ENCODE results near the gene MYADML2.
A peak's percentile ranks its signal among the peaks of the same experiment; 100 is the strongest.

MYADML2 gene

DNA sequence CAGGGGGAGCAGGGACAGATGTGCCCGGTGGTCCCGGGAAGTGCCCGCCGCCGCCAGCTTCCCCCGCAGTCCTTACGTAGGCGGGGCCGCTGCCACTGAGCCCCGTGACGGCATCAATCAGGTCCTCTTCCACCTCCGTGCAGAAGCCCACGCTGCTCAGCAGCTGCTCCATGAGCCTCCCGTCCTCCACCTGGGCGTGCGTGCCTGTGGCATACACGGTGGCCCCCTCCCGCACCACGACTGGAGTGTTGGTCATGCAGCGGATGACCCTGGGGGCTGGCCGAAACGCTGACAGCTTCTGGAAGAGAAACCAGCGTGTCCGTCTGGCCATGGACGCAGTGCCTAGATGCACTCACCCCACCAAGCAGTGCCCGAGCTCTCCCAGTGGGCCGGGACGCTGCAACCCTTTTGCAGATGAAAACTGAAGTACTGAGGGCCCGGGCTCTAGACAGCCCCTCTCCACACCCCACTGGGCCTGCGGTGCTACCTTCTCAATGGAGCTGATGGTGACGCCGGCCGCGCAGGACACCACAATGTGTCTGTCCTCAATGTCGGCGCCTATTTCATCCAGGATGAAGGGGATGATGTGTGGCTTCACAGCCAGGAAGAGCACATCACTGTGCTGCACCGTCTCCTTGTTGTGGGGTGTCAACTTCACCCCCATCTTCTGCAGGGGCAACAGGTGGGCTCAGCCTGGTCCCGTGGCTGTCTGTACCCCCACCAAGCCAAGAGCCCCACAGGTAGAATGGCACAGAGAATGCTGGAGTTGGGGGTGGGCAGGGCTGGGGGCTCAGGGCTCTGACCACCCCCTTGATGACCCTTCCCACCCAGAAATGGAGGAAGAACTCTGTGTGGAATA, 12.0 kb downstream of the MYADML2 start:
- DNase-seq, result no peak

DNA sequence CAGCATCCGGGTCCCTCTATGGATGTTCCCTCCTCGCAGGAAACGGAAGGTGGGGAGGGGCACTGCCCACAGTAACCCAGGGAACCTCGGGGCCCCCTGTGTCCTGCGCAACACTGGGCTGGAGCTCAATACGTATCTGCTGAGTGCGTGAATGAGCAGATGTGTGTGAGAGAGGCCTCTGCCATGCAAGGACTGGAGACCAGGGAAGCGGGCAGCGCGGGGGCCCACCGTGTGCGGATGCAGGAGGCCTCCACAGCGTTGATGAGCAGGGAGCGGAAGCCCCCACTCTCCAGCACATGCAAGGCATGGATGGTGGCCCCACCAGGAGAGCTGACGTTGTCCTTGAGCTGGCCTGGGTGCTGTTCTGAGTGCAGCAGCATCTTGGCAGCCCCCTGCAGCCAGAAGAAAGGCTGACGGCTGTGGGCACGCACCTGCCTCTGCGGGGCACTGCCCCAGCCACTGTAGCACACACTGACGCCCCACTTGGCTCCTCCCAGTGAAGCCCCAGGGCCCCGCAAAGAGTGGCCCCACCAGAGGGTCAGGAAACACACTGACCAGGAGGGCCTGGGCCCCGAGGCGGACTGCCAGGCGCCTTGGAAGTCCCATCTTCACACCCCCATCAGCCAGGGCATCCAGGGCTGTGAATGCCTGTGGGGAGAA, 12.8 kb downstream of the MYADML2 start:
- DNase-seq, result no peak

DNA sequence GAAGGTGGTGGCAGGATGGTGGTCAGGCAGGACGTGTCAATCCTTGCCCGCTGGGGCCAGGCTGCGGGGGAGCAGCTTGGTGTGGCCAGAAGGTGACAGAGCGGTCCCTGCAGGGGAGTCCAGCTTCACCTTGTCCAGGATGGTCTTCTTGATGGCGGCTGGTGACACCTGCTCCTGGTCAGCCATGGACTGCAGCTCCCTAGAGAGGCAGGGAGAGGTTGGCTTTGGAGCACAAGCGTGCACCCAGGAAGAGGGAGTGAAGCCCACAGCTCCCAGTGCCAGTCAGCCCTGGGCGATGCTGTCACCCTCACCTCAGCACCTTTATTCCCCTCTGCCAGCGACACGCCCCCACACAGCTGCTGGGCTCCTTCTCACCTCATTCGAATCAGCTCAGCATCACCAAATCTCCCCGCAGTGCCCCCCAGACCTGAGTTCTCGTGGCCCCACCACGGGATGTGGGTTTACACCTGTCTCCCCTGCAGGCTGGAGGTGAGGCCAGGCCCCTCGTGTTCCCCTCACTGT, 13.8 kb downstream of the MYADML2 start:
- peak; percentile 16 for DNase-seq

DNA sequence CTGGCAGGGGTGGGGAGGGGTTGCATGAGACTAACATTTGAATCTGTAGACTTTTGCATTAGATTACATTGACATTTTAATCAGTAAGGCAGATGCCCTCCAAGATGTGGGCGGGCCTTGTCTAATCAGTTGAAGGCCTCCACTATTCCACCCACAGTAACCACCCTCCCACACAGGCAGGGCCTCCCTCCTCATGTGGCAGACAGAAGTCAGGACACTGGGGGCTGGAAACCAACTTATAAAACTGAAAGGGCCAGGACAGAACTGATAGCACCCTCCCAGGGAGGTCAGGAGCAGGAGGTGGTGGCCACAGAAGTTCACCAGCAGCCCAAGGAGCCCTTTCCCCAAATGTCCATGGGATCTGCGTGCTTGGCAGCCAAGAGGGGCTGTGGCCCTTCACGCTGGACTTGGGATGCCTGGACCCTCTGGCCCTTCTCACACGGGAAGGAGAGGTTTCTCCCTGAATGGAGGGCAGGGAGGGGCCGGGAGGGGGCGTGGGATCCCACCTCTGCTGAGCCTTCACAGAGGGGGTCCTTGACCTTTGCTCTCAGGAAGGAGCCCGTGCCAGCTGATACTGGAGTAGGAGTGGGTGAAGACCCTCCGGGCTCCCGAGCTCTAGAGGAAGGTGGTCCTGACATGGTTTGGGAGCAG, 14.6 kb downstream of the MYADML2 start:
- DNase-seq, result no peak

DNA sequence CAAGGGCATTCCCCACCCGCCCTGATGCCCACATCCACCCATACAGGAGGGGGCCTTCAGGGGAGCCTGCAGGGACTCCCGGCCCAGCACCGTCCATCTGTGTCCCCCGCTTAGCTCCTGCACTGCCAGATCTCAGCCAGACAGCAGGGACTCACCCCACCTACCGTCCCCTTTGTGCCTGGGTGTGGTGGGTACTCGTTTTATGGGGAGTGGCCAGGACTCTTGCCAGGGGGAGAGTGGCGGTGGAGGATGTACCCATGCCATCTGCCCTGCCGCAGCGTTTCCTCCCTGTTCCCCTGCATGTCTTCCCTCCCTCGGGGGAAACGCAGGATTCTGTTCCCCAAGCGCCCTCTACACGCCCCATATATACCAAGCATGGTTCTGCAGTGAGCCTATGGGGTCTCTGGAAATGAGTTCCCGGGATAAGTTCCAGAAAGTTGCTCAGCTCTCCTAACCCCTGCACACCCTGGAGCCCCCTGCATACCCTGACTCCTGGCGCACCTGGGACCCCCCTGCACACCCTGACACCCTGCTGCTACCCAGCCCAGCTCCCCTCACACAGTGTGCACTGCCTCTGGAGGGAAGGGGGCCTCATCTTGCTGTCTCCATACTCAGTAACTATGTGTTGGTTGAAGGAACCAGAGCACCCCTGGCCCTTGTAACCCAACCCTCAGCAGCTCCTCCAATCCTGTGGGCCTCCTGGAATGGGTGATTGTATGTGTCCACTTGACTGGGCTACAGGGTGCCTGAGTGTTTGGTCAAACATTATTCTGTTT, 15.3 kb downstream of the MYADML2 start:
- no peak for DNase-seq

DNA sequence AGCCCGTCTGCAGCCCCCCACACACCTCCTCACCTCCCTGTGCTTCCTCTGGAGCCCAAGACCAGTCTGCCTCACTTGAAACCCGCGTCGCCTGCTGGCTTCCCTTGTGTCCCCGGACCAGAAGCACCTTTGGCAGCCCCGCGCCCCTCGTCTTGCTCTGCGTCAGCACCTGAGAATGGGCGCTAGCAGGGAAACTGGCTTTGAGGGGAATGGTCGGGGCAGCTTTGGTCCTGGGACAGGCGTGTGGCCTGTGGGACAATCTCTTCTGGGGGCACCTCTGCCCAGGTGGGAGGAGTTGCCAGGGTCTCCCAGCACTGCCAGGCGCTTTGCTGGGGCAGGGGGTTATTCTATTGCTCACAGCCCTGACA, 15.9 kb downstream of the MYADML2 start:
- no peak for DNase-seq

DNA sequence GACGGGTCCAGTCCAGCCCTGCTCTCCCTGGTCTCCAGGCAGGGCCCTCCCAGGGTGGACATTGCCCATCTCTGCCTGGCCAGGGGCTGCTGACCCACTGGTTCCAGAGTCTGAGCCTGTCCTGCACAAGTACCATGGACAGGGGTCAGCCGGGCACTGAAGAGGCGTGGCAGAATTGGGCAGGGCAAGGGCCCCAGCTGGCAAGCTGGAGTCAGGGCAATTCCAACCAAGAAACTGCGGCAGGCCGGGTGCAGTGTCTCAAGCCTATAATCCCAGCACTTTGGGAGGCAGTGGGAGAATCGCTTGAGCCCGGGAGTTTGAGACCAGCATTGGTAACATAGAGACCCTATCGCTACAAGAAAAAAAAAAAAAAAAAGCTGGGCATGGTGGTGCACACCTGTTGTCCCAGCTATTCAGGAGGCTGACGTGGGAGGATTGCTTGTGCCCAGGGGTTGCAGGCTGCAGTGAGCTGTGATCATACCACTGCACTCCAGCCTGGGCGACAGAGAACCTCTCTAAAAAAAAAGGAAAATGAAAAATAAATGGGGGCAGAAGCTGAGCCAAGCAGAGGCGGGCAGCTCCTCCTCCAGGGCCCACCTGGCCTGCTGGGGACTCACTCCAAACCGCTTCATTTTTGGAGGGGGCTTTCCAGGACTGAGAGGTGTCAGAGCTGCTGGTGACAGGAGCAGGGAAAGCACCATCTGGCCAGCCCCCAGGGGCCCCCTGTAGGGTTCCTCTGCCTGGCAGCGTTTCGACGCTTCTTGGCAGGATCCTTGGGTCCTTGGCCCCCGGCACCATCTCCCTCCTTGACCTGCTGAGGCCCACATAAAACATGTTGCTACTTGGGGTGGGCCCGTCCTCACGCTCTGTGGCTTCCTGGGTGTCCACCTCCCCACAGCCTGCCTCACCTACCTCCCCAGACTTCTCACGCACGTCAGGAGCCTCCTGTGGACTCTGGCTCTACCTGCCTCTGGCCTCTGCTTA, 16.6 kb downstream of the MYADML2 start:
- no peak for DNase-seq

DNA sequence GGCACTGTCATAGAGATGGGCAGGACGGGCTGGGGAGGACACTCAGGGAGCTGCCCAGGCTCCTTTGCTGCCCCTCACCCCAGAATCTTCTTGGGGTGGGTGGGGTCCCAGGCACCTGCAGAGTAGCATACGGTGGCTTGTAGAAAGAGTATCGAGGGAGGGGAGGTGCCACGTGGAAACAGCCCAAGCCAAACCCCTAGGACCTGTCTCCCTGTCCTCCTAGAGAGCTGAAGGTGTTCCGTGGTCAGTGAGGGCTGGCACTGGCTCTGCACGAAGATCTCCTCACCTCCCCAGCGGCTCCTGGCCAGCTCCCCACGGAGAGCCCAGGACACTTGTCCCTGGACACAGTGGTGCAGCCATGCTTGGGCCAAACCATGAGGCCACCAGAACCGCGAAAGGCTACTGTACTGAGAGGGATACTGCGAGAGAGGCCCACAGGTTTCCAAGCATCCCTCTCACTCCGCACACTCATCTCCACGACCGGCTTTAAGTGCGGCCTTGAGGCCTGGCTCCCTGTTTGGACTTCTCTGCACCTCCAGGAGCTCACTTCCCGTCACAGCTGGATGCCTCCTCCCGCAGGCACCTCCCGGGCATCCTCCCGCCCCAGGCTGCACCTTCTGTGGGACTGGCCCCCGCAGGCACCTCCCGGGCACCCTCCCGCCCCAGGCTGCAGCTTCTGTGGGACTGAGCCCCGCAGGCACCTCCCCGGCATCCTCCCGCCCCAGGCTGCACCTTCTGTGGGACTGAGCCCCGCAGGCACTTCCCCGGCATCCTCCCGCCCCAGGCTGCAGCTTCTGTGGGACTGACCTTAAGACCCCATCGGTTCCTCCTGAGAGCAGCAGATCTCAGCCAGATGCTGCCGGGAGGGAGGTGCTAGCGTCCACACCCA, 17.5 kb downstream of the MYADML2 start:
- DNase-seq, result no peak

DNA sequence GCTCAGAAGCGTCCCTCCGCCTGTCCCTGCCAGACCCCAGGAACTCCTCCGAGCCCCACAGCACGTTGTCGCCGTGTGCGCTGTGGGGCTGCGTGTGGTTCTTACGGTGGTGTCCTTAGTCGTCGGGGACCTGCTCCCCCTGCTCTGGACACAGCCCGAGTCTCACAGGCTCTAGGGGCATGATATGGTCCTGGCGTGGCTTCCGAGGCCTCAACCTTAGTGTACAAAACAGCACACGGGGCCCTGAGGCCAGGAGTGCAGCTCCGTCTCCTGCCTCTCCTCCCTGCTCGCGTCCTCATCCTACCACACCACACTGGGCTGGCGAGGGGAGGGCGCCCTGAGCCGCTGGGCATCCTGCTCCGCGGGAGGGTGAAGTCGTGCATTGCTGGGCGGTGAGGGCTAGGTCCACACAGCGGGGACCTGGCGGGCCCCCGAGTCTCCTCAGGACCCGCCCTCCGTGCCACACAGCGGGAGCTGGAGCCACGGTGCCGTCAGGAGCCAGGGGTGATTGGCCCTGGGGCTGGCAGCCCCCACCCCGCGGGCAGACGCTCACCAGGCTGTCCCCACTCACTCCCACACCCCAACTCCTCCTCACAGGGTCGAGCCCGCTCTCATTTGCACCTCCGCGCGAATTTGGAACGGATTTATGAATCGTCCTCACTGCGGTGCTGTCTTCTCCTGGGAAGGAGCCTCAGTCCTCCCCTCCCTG, 18.3 kb downstream of the MYADML2 start:
- DNase-seq, result no peak

DNA sequence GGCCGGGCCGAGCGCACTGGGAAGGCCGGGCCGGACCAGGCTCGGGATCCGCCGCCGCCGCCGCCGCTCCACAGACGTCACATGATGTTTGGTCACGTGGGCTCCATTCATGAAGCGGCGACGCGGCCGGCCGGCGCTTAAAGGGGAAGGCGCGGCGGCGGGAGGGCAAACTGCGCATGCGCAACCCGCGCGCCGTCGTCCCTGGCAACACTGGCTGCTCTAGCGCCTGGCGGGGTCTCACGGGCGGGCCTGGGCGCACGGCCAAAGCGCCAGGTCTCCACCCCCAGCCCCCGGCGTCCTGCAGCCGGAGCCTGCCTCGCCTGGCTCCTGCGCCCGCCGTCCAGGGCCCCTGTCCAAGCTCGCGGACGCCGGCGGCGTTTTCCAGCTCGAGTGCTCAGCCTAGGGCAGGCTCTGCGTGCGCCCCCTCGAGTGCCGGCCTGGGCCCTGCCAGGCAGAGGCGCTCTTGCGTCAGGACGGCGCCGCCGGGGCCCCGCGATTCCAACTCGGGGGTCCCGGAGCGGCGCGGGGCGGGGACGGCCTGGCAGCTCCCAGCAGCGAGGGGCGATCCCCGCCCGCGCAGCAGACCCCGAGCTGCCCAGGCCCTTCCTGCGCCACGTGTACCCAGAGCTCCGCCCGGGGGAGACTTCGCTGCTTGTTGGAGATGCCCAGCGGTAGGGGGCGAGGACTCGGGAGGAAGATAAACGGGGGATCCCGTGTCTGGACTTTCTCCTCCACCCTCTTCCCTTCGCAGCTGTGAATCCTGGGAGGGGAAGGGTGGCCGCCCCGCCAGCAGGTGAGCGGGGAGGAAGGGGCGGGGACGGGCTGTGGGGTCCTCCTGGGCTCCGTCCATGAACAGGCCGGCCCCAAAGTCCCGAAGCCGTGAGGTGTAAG, 19.1 kb downstream of the MYADML2 start, which contains the start of gene MAFG:
MAFG (minus strand) TSS at position 83 of the 891 bp plus-strand sequence. CDS start 4,550 bp downstream, outside the sequence.
- DNase-seq, result peak; percentile 90

DNA sequence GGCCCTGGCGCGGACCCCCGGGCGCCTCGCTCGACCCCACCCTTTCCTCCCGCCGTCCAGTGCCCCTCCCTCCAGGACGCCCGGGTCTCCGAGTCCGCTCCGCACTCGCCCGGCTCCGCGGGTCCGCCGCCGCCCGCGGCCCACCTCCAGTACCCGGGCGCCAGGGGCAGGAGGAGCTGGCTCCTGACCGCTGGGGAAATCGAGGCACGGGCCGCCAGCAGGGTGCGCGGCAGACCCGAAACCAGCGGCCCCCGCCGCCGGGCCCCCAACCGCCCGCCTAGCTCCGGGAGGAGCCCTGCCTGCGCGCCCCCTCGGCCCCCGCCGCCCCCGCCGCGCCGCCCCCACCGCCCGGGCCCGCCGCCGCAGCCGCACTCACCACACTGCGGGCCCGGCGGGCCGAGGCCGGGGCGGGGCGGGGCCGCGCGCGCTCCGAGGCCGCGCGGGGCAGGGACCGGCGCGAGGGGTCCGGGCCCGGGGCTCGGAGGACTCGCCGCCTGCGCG, 19.8 kb downstream of the MYADML2 start:
- no peak for DNase-seq

DNA sequence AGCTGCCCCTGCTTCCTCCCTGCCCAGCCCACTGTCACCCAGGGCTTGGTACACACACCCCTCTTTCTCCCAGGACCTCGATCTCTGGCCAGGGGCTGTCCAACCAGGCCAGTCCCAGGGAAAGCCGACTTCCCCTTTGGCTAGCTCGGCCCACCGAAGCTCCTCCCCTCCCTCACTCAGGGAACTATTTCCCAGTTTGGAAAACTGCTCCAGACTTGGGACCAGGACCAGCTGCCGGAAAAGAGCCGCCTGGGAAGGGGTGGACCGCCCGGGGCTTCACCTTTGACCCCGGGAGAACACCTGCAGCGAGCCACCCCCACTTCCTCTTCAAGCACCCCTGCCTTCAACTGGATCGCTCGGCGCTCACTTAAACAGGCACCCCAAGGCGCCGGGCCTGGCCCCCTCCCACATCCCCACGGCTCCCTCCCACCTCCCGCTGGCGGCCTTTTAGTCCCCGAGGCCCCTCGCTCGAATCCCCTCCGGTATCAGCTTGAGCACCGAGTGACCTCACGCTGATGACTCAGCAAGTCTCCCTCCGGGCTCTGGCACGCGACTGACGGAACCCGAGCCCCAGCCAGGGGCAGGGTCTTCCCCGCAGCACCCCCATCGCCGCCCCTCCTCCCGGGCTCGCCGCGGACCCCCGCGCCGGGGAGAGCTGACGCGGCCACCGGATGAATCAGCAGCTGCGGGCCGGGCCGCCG, 20.4 kb downstream of the MYADML2 start:
- peak; percentile 61 for DNase-seq

DNA sequence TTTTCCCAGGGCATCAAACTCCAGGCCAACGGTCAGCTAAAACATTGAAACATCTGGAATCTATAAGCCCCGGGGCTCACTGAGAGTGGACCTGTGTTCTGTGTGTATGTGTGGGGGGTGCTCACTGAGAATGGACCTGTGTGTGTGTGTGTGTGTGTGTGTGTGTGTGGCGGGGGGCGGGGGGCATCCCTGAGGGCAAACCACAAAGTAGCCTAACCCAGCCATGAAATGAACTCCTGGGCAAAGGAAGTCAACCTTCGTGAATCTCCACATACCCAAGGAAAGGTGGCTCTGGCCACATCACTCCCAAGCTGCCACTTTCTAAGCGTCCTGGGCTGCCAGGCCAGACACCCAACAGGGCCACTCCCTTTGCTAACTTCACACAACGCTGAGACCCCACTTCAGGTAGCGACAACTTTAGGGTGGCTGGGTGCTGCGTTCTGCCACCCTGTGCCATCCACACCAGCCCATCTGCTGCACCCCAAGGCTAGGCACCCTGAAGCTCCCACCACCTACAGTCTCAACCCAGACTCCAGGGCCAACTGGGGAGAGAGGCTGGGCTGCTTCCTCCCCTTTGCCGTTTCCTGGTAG, 21.1 kb downstream of the MYADML2 start:
- DNase-seq, result no peak

DNA sequence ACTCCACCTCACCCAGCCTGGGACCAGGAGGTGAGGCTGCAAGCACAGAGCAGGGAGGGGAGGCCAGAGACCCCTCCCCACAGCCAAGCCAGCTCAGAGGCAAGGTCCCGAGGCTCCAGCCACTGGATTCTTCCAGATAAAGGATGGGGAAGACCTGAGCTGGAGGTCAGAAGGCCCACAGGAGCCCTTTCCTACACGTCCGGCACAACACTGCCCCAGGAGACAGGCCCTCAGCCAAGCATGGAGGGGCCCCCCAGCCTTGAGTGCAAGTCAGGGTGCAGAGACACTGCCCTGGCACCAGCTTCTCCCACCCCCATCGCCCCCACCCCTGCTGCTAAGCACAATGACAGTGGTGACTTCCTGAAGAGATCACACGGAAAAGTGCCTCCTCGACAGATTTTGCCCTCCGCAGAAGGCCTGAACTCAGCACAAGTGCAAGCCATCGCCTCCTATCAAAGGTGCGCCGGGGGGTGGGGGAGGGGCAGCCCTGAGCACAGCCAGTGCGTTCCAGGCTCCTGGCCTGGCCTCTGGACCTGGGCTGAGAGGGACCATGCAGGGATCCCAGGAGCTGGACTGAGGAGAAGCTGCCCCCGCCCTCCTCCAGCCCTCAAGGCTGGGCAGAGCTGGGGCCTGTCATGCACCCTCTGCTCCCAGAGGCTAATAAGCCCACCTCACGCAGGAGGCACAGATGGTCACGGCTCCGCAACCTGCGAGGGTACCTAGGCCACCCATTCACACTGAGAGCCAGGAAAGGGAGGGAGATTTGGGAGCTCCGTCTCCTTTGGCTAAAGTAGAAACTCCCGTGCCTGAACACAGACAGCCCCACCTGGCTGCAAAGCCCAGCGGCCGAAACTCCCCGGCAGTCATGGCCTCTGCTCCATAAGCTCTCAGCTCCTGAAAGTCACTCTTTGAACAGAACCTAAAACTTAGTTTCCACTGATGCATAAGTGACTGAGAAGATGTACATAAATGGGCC, 22.2 kb downstream of the MYADML2 start:
- DNase-seq, result no peak

DNA sequence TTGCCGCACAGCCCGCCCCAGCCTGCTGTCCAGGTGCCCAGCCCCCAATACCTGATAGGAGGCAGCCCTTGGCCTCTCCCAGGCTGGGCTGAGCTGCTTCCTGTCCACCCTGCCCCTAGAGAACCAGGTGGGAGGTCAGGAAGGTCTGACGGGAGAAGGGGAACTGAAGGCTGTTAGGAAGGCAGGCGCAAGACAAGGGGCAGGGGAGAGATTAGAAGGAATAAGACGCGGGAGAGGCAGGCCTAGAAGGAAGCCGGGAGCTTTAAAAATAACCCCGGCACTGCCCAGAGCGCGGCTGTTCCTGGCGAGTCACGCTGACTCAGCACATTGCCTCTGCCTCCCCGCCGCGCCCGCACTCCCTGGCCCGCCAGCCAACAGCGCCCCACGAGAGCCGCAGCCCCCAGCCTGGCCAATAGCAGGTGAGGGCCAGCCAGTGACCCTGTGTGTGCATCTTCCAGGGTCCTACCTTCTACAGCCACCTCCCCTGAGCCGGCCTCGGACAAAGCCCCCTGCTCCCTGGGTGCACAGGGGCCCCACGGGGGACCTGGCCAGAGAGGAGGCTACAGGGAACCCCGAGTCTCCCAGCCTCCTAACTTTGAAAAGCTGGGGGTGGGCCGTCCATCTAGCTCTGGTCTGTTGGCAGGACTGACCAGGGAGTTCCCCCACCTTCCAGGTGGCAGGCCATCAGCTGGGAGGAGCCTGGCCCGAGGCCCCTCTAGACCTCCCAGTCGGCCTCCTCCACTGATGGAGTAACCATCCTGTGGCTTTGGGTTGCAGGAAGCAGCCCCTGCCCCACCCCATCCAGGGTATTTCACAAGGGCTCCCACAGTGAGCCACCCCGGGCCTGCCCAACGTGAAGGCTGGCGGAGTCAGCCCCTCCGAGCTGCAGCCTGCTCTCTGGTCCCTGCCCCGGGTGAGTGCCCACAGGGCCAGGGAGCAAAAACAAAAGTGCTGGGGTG, 23.5 kb downstream of the MYADML2 start:
- DNase-seq, result no peak
